MM.1S (cell line): ENCODE measurements around the gene AKAP9.

Experiments
- EZH2 ChIP-seq: fragments of 300-600 bp; sonication (generic); optimal IDR thresholded peaks from 2 replicates; pipeline ENCODE3; 2017; ENCODE audit warnings: low read depth, mild to moderate bottlenecking, antibody characterized with exemption, low read length, mixed read lengths
- TF ChIP-seq, protein P1 (sequence below): fragments of 300-600 bp; sonication (generic); IDR thresholded peaks from 2 replicates; pipeline ENCODE4 v1.5.1; 2016; ENCODE audit warnings: antibody characterized with exemption, low read length, mixed read lengths

DNA sequence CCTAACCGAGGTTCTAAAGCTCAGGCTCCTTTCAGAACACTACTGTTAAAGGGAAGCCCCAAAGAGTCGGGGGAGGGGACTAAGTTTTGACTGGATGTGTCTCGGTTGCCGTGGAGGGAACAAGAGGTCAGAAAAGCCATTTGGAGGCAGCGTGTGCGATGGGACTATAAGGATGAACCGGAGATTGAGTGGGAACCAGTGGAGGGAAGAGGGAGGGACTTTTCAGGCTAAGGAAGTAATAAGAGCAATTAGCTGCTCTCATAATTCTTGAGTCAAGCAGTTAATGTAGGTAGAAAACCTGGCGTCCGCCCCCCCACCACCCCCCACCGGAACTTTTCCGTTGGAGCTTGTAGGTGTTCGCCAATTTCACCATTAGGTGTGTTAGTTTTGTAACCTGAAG is 491 bp upstream of the AKAP9 start:
- TF ChIP-seq, protein P1, sequence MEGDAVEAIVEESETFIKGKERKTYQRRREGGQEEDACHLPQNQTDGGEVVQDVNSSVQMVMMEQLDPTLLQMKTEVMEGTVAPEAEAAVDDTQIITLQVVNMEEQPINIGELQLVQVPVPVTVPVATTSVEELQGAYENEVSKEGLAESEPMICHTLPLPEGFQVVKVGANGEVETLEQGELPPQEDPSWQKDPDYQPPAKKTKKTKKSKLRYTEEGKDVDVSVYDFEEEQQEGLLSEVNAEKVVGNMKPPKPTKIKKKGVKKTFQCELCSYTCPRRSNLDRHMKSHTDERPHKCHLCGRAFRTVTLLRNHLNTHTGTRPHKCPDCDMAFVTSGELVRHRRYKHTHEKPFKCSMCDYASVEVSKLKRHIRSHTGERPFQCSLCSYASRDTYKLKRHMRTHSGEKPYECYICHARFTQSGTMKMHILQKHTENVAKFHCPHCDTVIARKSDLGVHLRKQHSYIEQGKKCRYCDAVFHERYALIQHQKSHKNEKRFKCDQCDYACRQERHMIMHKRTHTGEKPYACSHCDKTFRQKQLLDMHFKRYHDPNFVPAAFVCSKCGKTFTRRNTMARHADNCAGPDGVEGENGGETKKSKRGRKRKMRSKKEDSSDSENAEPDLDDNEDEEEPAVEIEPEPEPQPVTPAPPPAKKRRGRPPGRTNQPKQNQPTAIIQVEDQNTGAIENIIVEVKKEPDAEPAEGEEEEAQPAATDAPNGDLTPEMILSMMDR, result no peak
- TF ChIP-seq EZH2, result no peak
